WTC11 (cell line): Measurements from ENCODE around the gene SAA2. TPM values are rescaled to one million over a fixed set of nuclear protein-coding genes. Genes with fewer than 3 reads are reported as not detected.
A peak's percentile ranks its signal among the peaks of the same experiment; 100 is the strongest.
"Not testable (repeated sequence)": the region's sequence is repeated elsewhere in the genome, so short reads cannot be mapped to it uniquely, and the experiment has no call there.

Experiments
- ATAC-seq: fragments of 200-7000 bp; cut with Tn5 transposase; 2 replicates; pipeline ENCODE4 v1.10.0; 2021; ENCODE audit warnings: mild to moderate bottlenecking, moderate library complexity
- CTCF ChIA-PET: fragments of 300-600 bp; sonication (Branson Sonifier 250); formaldehyde crosslinking; loops from one replicate; lab custom pipeline; 2021; ENCODE audit warnings: antibody characterized with exemption; lab: Charles Lee
- POLR2A ChIA-PET: fragments of 350-600 bp; sonication (Branson Sonifier 250); formaldehyde crosslinking; loops from one replicate; lab custom pipeline; 2021; ENCODE audit warnings: antibody characterized with exemption; lab: Charles Lee
- DNase-seq: peaks from one replicate; pipeline ENCODE4 v3.0.0; 2021; ENCODE audit warnings: low spot score
- H3K27ac Mint-ChIP-seq: 2 replicates; pipeline ENCODE4 v1.8.0; 2021; ENCODE audit warnings: mixed read lengths
- H3K27me3 Mint-ChIP-seq: 2 replicates; pipeline ENCODE4 v1.8.0; 2021; ENCODE audit warnings: low read depth, mild to moderate bottlenecking, moderate library complexity, mixed read lengths
- H3K36me3 Mint-ChIP-seq: 2 replicates; pipeline ENCODE4 v1.8.0; 2021; ENCODE audit warnings: mixed read lengths
- H3K4me1 Mint-ChIP-seq: 2 replicates; pipeline ENCODE4 v1.8.0; 2022; ENCODE audit warnings: mixed read lengths
- H3K4me3 Mint-ChIP-seq: 2 replicates; pipeline ENCODE4 v1.8.0; 2021; ENCODE audit warnings: mild to moderate bottlenecking, moderate library complexity, mixed read lengths
- H3K9me3 Mint-ChIP-seq: 2 replicates; pipeline ENCODE4 v1.8.0; 2021; ENCODE audit warnings: mixed read lengths
- AFF4 ChIP-seq: sonication (generic); formaldehyde crosslinking; IDR thresholded peaks from 2 replicates; pipeline ENCODE4 v1.8.1; 2023; ENCODE audit warnings: mild to moderate bottlenecking, missing genetic modification reagents, borderline replicate concordance
- CTCF ChIP-seq: fragments of 200-600 bp; IDR thresholded peaks from 2 replicates; pipeline ENCODE4 v1.8.0; 2022; ENCODE audit warnings: antibody characterized with exemption
- E2F4 ChIP-seq: sonication (generic); formaldehyde crosslinking; IDR thresholded peaks from 2 replicates; pipeline ENCODE4 v1.8.1; 2022; ENCODE audit warnings: low read depth, mild to moderate bottlenecking, moderate library complexity, missing genetic modification reagents, borderline replicate concordance
- EMX1 ChIP-seq: fragments of 250-450 bp; sonication (Bioruptor Pico); IDR thresholded peaks from 2 replicates; pipeline ENCODE4 v1.8.0; 2021; ENCODE audit warnings: mild to moderate bottlenecking
- FOXJ3 ChIP-seq: sonication (generic); formaldehyde crosslinking; IDR thresholded peaks from 2 replicates; pipeline ENCODE4 v1.9.0; 2021; ENCODE audit warnings: missing genetic modification reagents, mild to moderate bottlenecking, borderline replicate concordance
- HMGXB4 ChIP-seq: sonication (generic); formaldehyde crosslinking; IDR thresholded peaks from 2 replicates; pipeline ENCODE4 v1.8.1; 2023; ENCODE audit warnings: mild to moderate bottlenecking, moderate library complexity, missing genetic modification reagents
- NFATC4 ChIP-seq: fragments of 250-450 bp; sonication (Bioruptor Pico); IDR thresholded peaks from 2 replicates; pipeline ENCODE4 v1.9.0; 2021; ENCODE audit warnings: mild to moderate bottlenecking
- PRDM15 ChIP-seq: sonication (generic); formaldehyde crosslinking; IDR thresholded peaks from 2 replicates; pipeline ENCODE4 v1.8.0; 2022; ENCODE audit warnings: missing genetic modification reagents
- ZNF263 ChIP-seq: sonication (generic); formaldehyde crosslinking; IDR thresholded peaks from 2 replicates; pipeline ENCODE4 v1.8.1; 2022; ENCODE audit warnings: low read depth, mild to moderate bottlenecking, moderate library complexity, missing genetic modification reagents
- ZNF416 ChIP-seq: fragments of 250-450 bp; sonication (Bioruptor Pico); IDR thresholded peaks from 2 replicates; pipeline ENCODE4 v1.9.0; 2021; ENCODE audit warnings: mild to moderate bottlenecking, inconsistent platforms
- ZNF423 ChIP-seq: fragments of 250-450 bp; sonication (Bioruptor Pico); IDR thresholded peaks from 2 replicates; pipeline ENCODE4 v2.1.2; 2022; ENCODE audit warnings: mild to moderate bottlenecking, moderate library complexity
- ZNF425 ChIP-seq: fragments of 250-450 bp; sonication (Bioruptor Pico); conservative IDR thresholded peaks from 2 replicates; pipeline ENCODE4 v1.9.0; 2021; ENCODE audit warnings: mild to moderate bottlenecking
- total RNA-seq: library from RNA; stranded (reverse); gene quantifications from 3 replicates; pipeline ENCODE4 v1.2.3, GENCODE V29; 2021

Gene SAA2
- total RNA-seq, 1 experiment from 2014 or later = 5.0 TPM

- no peak for TF ChIP-seq AFF4 (CRISPR knock-in tag)
Observed at GRCh38 chr11:18204220-18204619, 44.2 kb downstream of the SAA2 start (continued).

GRCh38 chr11:18203723-18204122, 44.7 kb downstream of the SAA2 start:
- H3K4me3 Mint-ChIP-seq = peak overlapping the region; percentile 31; the same call in 1 of the 2 replicates
- TF ChIP-seq CTCF (peak; percentile 63), ZNF423 (CRISPR knock-in tag) (no peak)
- TF ChIP-seq, all 79 proteins: peak for 1
- Mint-ChIP-seq H3K4me1 (no peaks in the 10 kb centered on the region), H3K27me3 (peaks cover 1% of the 10 kb centered on the region), H3K36me3 (no peaks in the 10 kb centered on the region), H3K9me3 (peaks cover 13% of the 10 kb centered on the region), H3K27ac (no peak overlapping the region)
- DNase-seq (peak; percentile 55), ATAC-seq (peak; percentile 100)
- ChIA-PET CTCF (interaction anchor here (0.6 to 2.0 kb wide), 54 partner anchors 9 to 483 kb away, joined by 3 to 194 read pairs (median 6); partner anchors contain the start of genes LDHA, MRGPRX3, SAA1 and SAAL1), POLR2A (interaction anchor here (1.0 kb wide), 1 partner anchor 89 kb away, joined by 3 read pairs; no protein-coding TSS in a partner anchor)

- H3K27ac Mint-ChIP-seq = not testable (repeated sequence)
Observed at GRCh38 chr11:18197738-18198137, 50.7 kb downstream of the SAA2 start.

GRCh38 chr11:18196532-18196931, 51.9 kb downstream of the SAA2 start:
- H3K27ac Mint-ChIP-seq = no peak overlapping the region
- CTCF ChIA-PET = no interaction called here
- no peak overlapping the region for H3K4me3 Mint-ChIP-seq
- H3K36me3 Mint-ChIP-seq = no peaks in the 10 kb centered on the region
- POLR2A ChIA-PET = no interaction called here
- peaks cover 10% of the 10 kb centered on the region for H3K9me3 Mint-ChIP-seq
- H3K27me3 Mint-ChIP-seq = peaks cover 4% of the 10 kb centered on the region; the same call in 1 of the 2 replicates
- no peak for ATAC-seq
- no peak for DNase-seq
- H3K4me1 Mint-ChIP-seq = peaks cover 12% of the 10 kb centered on the region
- TF ChIP-seq NFATC4 (CRISPR knock-in tag) (no peak), PRDM15 (no peak), E2F4 (CRISPR knock-in tag) (no peak), ZNF263 (no peak), ZNF416 (no peak), HMGXB4 (no peak), EMX1 (CRISPR knock-in tag) (no peak), FOXJ3 (no peak), ZNF425 (CRISPR knock-in tag) (no peak)

More at GRCh38 chr11:18197738-18198137, 50.7 kb downstream of the SAA2 start:
- POLR2A ChIA-PET, DNase-seq, ATAC-seq, H3K4me1 Mint-ChIP-seq, H3K4me3 Mint-ChIP-seq, H3K27me3 Mint-ChIP-seq, H3K36me3 Mint-ChIP-seq, CTCF ChIA-PET: not testable (repeated sequence)
- peaks cover 16% of the 10 kb centered on the region for H3K9me3 Mint-ChIP-seq
